CD4-positive, CD25-positive, alpha-beta regulatory T cell (primary cell): Measurements from ENCODE around the gene OPHN1. TPM values are rescaled to one million over a fixed set of nuclear protein-coding genes. Genes with fewer than 3 reads are reported as not detected.
A peak's percentile ranks its signal among the peaks of the same experiment; 100 is the strongest.

Experiments used
- ATAC-seq, 2 donors: fragments of 150-1000 bp; cut with Tn5 transposase; one replicate each; pipeline ENCODE4 v1.10.0; 2021; ENCODE audit warnings: low read depth in 2 of 2, moderate number of reproducible peaks in 2 of 2, moderate library complexity in 1 of 2
- DNase-seq, 3 donors: peaks; one replicate each; pipeline versions ENCODE4 v3.0.0 to v3.0.0-alpha.2; 2012 to 2022; ENCODE audit warnings: mixed read lengths in 1 of 3
- H3K27ac ChIP-seq: one replicate; pipeline ENCODE4 v1.7.0; 2013; ENCODE audit warnings: mild to moderate bottlenecking, low read length; ENCODE audit not compliant: insufficient read depth, poor library complexity, severe bottlenecking
- H3K27me3 ChIP-seq: one replicate; pipeline ENCODE4 v1.7.0; 2013; ENCODE audit warnings: low read length; ENCODE audit not compliant: control insufficient read depth, insufficient read depth
- H3K36me3 ChIP-seq: one replicate; pipeline ENCODE4 v1.7.0; 2013; ENCODE audit warnings: mild to moderate bottlenecking, low read length, moderate library complexity; ENCODE audit not compliant: control insufficient read depth, insufficient read depth
- H3K4me1 ChIP-seq: 2 replicates; pipeline ENCODE4 v1.7.0; 2013; ENCODE audit warnings: mild to moderate bottlenecking, low read length; ENCODE audit not compliant: insufficient read depth, control insufficient read depth, poor library complexity, severe bottlenecking
- H3K4me3 ChIP-seq: one replicate; pipeline ENCODE4 v1.7.0; 2013; ENCODE audit warnings: low read depth, mild to moderate bottlenecking, low read length, moderate library complexity
- H3K9me3 ChIP-seq, 2 experiments: 1 replicate in 1 of 2; 2 replicates in 1 of 2; pipeline ENCODE4 v1.7.0; 2013; ENCODE audit warnings: low read length in 2 of 2, mild to moderate bottlenecking in 1 of 2, moderate library complexity in 1 of 2; ENCODE audit not compliant: control insufficient read depth in 2 of 2
- H3K27ac Mint-ChIP-seq, 3 donors: one replicate each; pipeline ENCODE4 v1.8.0; 2020 to 2022; ENCODE audit warnings: mild to moderate bottlenecking in 3 of 3, mixed read lengths in 3 of 3, moderate library complexity in 2 of 3
- H3K27me3 Mint-ChIP-seq: one replicate; pipeline ENCODE4 v1.8.0; 2022; ENCODE audit warnings: mild to moderate bottlenecking, mixed read lengths
- H3K36me3 Mint-ChIP-seq: one replicate; pipeline ENCODE4 v1.8.0; 2020; ENCODE audit warnings: mixed read lengths
- H3K4me1 Mint-ChIP-seq, 4 donors: one replicate each; pipeline ENCODE4 v1.8.0; 2020 to 2022; ENCODE audit warnings: mixed read lengths in 4 of 4, mild to moderate bottlenecking in 1 of 4
- H3K4me3 Mint-ChIP-seq, 4 donors: one replicate each; pipeline ENCODE4 v1.8.0; 2020 to 2022; ENCODE audit warnings: mild to moderate bottlenecking in 4 of 4, mixed read lengths in 4 of 4, moderate library complexity in 3 of 4
- H3K9me3 Mint-ChIP-seq, 7 donors: one replicate each; pipeline ENCODE4 v1.8.0; 2020 to 2022; ENCODE audit warnings: mixed read lengths in 7 of 7, mild to moderate bottlenecking in 3 of 7, moderate library complexity in 2 of 7
- polyA plus RNA-seq, 4 donors: library from polyadenylated mRNA; unstranded; fragments of 300-500 nt; fragmentation: Illumina TruSeq; gene quantifications; one replicate each; pipeline ENCODE4 v1.2.3, GENCODE V29; 2021
- total RNA-seq: library from RNA; stranded (reverse); gene quantifications from one replicate; pipeline ENCODE4 v1.2.3, GENCODE V29; 2022

OPHN1 gene
- total and polyA plus RNA-seq, 5 donors from 2014 or later: 0.15 TPM; not detected in 4

GRCh38 chrX:68059469-68059868 lies 373.8 kb downstream of the OPHN1 start:
- Histone ChIP-seq H3K27ac (no peak overlapping the region), H3K27me3 (no peaks in the 10 kb centered on the region), H3K9me3 (no peaks in the 10 kb centered on the region), H3K4me3 (no peak overlapping the region), H3K36me3 (no peaks in the 10 kb centered on the region), H3K4me1 (no peaks in the 10 kb centered on the region)
- Mint-ChIP-seq H3K9me3 (no peaks in the 10 kb centered on the region), H3K27ac (no peak overlapping the region), H3K27me3 (no peaks in the 10 kb centered on the region), H3K4me1 (no peaks in the 10 kb centered on the region), H3K36me3 (no peaks in the 10 kb centered on the region), H3K4me3 (no peak overlapping the region)
- ATAC-seq: no peak
- no peak for DNase-seq

GRCh38 chrX:68049466-68049865 lies 383.8 kb downstream of the OPHN1 start:
- Mint-ChIP-seq H3K4me3 (no peak overlapping the region), H3K4me1 (no peaks in the 10 kb centered on the region), H3K9me3 (peaks cover 0 to 3% (median 0%) of the 10 kb centered on the region in 7 donors), H3K27me3 (no peaks in the 10 kb centered on the region), H3K27ac (peak overlapping the region in 1 of 3 donors; percentile 74), H3K36me3 (no peaks in the 10 kb centered on the region)
- ATAC-seq: no peak
- no peak overlapping the region for H3K4me3 ChIP-seq
- no peak overlapping the region for H3K27ac ChIP-seq
- no peaks in the 10 kb centered on the region for H3K9me3 ChIP-seq
- no peaks in the 10 kb centered on the region for H3K27me3 ChIP-seq
- DNase-seq: no peak
- no peaks in the 10 kb centered on the region for H3K36me3 ChIP-seq
- H3K4me1 ChIP-seq: no peaks in the 10 kb centered on the region

GRCh38 chrX:68048774-68049173 lies 384.5 kb downstream of the OPHN1 start:
- Histone ChIP-seq H3K36me3 (no peaks in the 10 kb centered on the region), H3K27ac (no peak overlapping the region), H3K4me3 (no peak overlapping the region), H3K9me3 (no peaks in the 10 kb centered on the region), H3K27me3 (no peaks in the 10 kb centered on the region), H3K4me1 (no peaks in the 10 kb centered on the region)
- Mint-ChIP-seq H3K4me3 (no peak overlapping the region), H3K9me3 (peaks cover 0 to 3% (median 0%) of the 10 kb centered on the region in 7 donors), H3K27ac (no peak overlapping the region), H3K27me3 (no peaks in the 10 kb centered on the region), H3K4me1 (no peaks in the 10 kb centered on the region), H3K36me3 (no peaks in the 10 kb centered on the region)
- DNase-seq: no peak
- no peak for ATAC-seq

- ATAC-seq (no peak), DNase-seq (no peak)
- Mint-ChIP-seq H3K27me3 (no peaks in the 10 kb centered on the region), H3K4me3 (no peak overlapping the region), H3K36me3 (no peaks in the 10 kb centered on the region), H3K9me3 (peaks cover 0 to 3% (median 0%) of the 10 kb centered on the region in 7 donors), H3K27ac (no peak overlapping the region), H3K4me1 (no peaks in the 10 kb centered on the region)
- H3K4me3 ChIP-seq: no peak overlapping the region
- H3K27ac ChIP-seq: no peak overlapping the region
- no peaks in the 10 kb centered on the region for H3K4me1 ChIP-seq
- H3K27me3 ChIP-seq: no peaks in the 10 kb centered on the region
- no peaks in the 10 kb centered on the region for H3K36me3 ChIP-seq
- no peaks in the 10 kb centered on the region for H3K9me3 ChIP-seq
These were observed 388.2 kb downstream of the OPHN1 start for GRCh38 chrX:68045008-68045577.

- Histone ChIP-seq H3K4me3 (no peak overlapping the region), H3K4me1 (no peaks in the 10 kb centered on the region), H3K27ac (no peak overlapping the region), H3K36me3 (no peaks in the 10 kb centered on the region), H3K27me3 (no peaks in the 10 kb centered on the region), H3K9me3 (no peaks in the 10 kb centered on the region)
- H3K36me3 Mint-ChIP-seq: no peaks in the 10 kb centered on the region
- no peak overlapping the region for H3K27ac Mint-ChIP-seq
- H3K4me1 Mint-ChIP-seq: no peaks in the 10 kb centered on the region
- H3K9me3 Mint-ChIP-seq: peaks cover 0 to 3% (median 0%) of the 10 kb centered on the region in 7 donors
- no peak overlapping the region for H3K4me3 Mint-ChIP-seq
- no peak for ATAC-seq
- H3K27me3 Mint-ChIP-seq: no peaks in the 10 kb centered on the region
- DNase-seq: no peak
These were observed 389.4 kb downstream of the OPHN1 start for GRCh38 chrX:68043713-68044438.

- Mint-ChIP-seq H3K4me1 (no peaks in the 10 kb centered on the region), H3K9me3 (no peaks in the 10 kb centered on the region), H3K27me3 (no peaks in the 10 kb centered on the region), H3K27ac (no peak overlapping the region), H3K36me3 (no peaks in the 10 kb centered on the region), H3K4me3 (no peak overlapping the region)
- H3K27ac ChIP-seq: no peak overlapping the region
- DNase-seq (no peak), ATAC-seq (no peak)
- H3K36me3 ChIP-seq: no peaks in the 10 kb centered on the region
- H3K4me3 ChIP-seq: no peak overlapping the region
- H3K27me3 ChIP-seq: no peaks in the 10 kb centered on the region
- no peaks in the 10 kb centered on the region for H3K4me1 ChIP-seq
- no peaks in the 10 kb centered on the region for H3K9me3 ChIP-seq
These were observed 392.2 kb downstream of the OPHN1 start for GRCh38 chrX:68041110-68041509.

- no peak overlapping the region for H3K4me3 ChIP-seq
- Mint-ChIP-seq H3K36me3 (no peaks in the 10 kb centered on the region), H3K4me1 (no peaks in the 10 kb centered on the region), H3K4me3 (no peak overlapping the region), H3K27ac (no peak overlapping the region), H3K9me3 (peaks cover 0 to 2% (median 0%) of the 10 kb centered on the region in 7 donors), H3K27me3 (no peaks in the 10 kb centered on the region)
- no peaks in the 10 kb centered on the region for H3K36me3 ChIP-seq
- no peaks in the 10 kb centered on the region for H3K27me3 ChIP-seq
- H3K4me1 ChIP-seq: no peaks in the 10 kb centered on the region
- ATAC-seq (no peak), DNase-seq (peak in 1 of 3 donors; percentile 8)
- no peaks in the 10 kb centered on the region for H3K9me3 ChIP-seq
- no peak overlapping the region for H3K27ac ChIP-seq
These were observed 414.8 kb downstream of the OPHN1 start for GRCh38 chrX:68018248-68019203.
